MM.1S (cell line): ENCODE results near the gene ERC2.

ENCODE experiments used
- DNase-seq: peaks from one replicate; pipeline ENCODE4 v3.0.0-alpha.2; 2015
- H2AFZ ChIP-seq: fragments of 300-600 bp; sonication (generic); 2 replicates; pipeline ENCODE4 v1.6.0; 2016; ENCODE audit warnings: antibody characterized with exemption, low read length
- H3F3A ChIP-seq: fragments of 300-600 bp; sonication (generic); 2 replicates; pipeline ENCODE4 v1.6.1; 2016; ENCODE audit warnings: mild to moderate bottlenecking, antibody characterized with exemption, low read length, moderate library complexity, mixed read lengths; ENCODE audit not compliant: insufficient read depth
- H3K27ac ChIP-seq: fragments of 300-600 bp; sonication (generic); 2 replicates; pipeline ENCODE4 v1.5.1; 2016; ENCODE audit warnings: mild to moderate bottlenecking, low read length
- H3K27me3 ChIP-seq: fragments of 300-600 bp; sonication (generic); replicated peaks from 2 replicates; pipeline ENCODE4 v1.6.0; 2016; ENCODE audit warnings: low read length; ENCODE audit not compliant: insufficient read depth
- H3K36me3 ChIP-seq: fragments of 300-600 bp; sonication (generic); replicated peaks from 2 replicates; pipeline ENCODE4 v1.6.1; 2016; ENCODE audit warnings: mild to moderate bottlenecking, low read length, mixed read lengths; ENCODE audit not compliant: insufficient read depth
- H3K4me1 ChIP-seq: fragments of 300-600 bp; sonication (generic); 2 replicates; pipeline ENCODE4 v1.6.1; 2016; ENCODE audit warnings: low read length, mixed read lengths
- H3K4me2 ChIP-seq: fragments of 300-600 bp; sonication (generic); 2 replicates; pipeline ENCODE4 v1.6.0; 2016; ENCODE audit warnings: low read depth, low read length
- H3K4me3 ChIP-seq: fragments of 300-600 bp; sonication (generic); 2 replicates; pipeline ENCODE4 v1.5.1; 2016; ENCODE audit warnings: low read length, mixed read lengths
- H3K79me2 ChIP-seq: fragments of 300-600 bp; sonication (generic); 2 replicates; pipeline ENCODE4 v1.6.1; 2016; ENCODE audit warnings: mixed run types, low read length, mixed read lengths
- H3K9ac ChIP-seq: fragments of 300-600 bp; sonication (generic); 2 replicates; pipeline ENCODE4 v1.6.1; 2016; ENCODE audit warnings: low read length, mixed read lengths
- H3K9me2 ChIP-seq: fragments of 300-600 bp; sonication (generic); replicated peaks from 2 replicates; pipeline ENCODE4 v1.6.1; 2016; ENCODE audit warnings: mild to moderate bottlenecking, low read length, mixed read lengths; ENCODE audit not compliant: insufficient read depth
- H3K9me3 ChIP-seq: fragments of 300-600 bp; sonication (generic); replicated peaks from 2 replicates; pipeline ENCODE4 v1.6.1; 2016; ENCODE audit warnings: mild to moderate bottlenecking, low read length, mixed read lengths; ENCODE audit not compliant: insufficient read depth
- H4K20me1 ChIP-seq: fragments of 300-600 bp; sonication (generic); 2 replicates; pipeline ENCODE4 v1.6.1; 2016; ENCODE audit warnings: mild to moderate bottlenecking, low read length, moderate library complexity, mixed read lengths; ENCODE audit not compliant: insufficient read depth
- EZH2 ChIP-seq: fragments of 300-600 bp; sonication (generic); optimal IDR thresholded peaks from 2 replicates; pipeline ENCODE3; 2017; ENCODE audit warnings: low read depth, mild to moderate bottlenecking, antibody characterized with exemption, low read length, mixed read lengths
- EZH2phosphoT487 ChIP-seq: fragments of 300-600 bp; sonication (generic); IDR thresholded peaks from 2 replicates; pipeline ENCODE4 v1.6.1; 2018; ENCODE audit warnings: antibody characterized with exemption, low read length
- TF ChIP-seq, protein P1 (sequence below): fragments of 300-600 bp; sonication (generic); IDR thresholded peaks from 2 replicates; pipeline ENCODE4 v1.5.1; 2016; ENCODE audit warnings: antibody characterized with exemption, low read length, mixed read lengths

ERC2 gene

DNA sequence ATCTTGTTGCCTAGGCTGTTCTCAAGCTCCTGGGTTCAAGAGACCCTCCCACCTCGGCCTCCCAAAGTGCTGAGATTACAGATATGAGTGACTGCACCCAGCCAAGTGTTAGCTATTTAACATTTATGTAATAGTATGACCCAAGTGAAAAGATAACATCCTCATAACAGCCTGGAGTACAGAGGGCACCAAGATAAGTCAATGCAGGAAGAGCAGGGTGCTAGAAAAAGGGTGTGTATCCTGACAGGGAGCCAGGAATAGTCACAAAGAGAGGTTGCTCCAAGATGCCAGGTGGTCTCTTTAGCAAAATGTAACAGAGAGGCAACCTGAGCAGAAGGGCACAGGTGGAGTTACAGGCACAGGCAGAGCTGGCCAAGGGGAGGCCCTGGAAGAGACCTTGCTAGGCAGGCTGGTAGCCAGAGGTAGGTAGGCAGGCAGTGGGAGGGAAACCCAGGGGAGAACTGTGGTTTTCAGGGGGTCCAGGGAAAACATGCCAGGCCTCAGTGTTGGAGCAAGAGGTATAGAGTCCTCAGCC lies 277.4 kb downstream of the ERC2 start:
- H3K9ac ChIP-seq, result no peak overlapping the region
- no peaks in the 10 kb centered on the region for H4K20me1 ChIP-seq
- no peaks in the 10 kb centered on the region for H3F3A ChIP-seq
- no peak for DNase-seq
- no peak overlapping the region for H3K4me2 ChIP-seq
- H3K27me3 ChIP-seq, result no peaks in the 10 kb centered on the region
- H3K36me3 ChIP-seq, result no peaks in the 10 kb centered on the region
- H3K9me2 ChIP-seq, result no peaks in the 10 kb centered on the region
- no peaks in the 10 kb centered on the region for H3K79me2 ChIP-seq
- TF ChIP-seq EZH2, result no peak
- no peak for TF ChIP-seq EZH2phosphoT487
- TF ChIP-seq, protein P1, sequence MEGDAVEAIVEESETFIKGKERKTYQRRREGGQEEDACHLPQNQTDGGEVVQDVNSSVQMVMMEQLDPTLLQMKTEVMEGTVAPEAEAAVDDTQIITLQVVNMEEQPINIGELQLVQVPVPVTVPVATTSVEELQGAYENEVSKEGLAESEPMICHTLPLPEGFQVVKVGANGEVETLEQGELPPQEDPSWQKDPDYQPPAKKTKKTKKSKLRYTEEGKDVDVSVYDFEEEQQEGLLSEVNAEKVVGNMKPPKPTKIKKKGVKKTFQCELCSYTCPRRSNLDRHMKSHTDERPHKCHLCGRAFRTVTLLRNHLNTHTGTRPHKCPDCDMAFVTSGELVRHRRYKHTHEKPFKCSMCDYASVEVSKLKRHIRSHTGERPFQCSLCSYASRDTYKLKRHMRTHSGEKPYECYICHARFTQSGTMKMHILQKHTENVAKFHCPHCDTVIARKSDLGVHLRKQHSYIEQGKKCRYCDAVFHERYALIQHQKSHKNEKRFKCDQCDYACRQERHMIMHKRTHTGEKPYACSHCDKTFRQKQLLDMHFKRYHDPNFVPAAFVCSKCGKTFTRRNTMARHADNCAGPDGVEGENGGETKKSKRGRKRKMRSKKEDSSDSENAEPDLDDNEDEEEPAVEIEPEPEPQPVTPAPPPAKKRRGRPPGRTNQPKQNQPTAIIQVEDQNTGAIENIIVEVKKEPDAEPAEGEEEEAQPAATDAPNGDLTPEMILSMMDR, result no peak
- H2AFZ ChIP-seq, result no peak overlapping the region
- H3K4me1 ChIP-seq, result no peaks in the 10 kb centered on the region
- H3K4me3 ChIP-seq, result no peak overlapping the region
- H3K27ac ChIP-seq, result no peak overlapping the region
- H3K9me3 ChIP-seq, result no peaks in the 10 kb centered on the region

DNA sequence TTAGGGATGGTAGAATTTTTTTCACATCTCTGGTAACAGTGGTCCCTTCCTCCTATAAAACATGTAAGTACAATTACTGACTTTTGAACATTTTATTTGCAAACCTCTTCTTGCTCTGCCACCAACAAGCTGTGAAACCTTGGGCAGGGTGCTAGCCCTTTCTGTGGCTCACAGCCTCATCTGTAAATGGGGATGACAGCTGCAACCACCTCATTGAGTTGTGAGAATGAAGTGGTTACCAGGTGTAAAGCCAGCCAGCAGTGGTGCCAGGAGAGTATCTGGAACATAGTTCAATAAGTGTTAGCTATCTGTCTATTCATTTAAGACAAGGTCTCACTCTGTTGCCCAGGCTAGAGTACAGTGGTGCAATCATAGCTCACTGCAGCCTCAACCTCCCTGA lies 278.1 kb downstream of the ERC2 start:
- no peak for DNase-seq

DNA sequence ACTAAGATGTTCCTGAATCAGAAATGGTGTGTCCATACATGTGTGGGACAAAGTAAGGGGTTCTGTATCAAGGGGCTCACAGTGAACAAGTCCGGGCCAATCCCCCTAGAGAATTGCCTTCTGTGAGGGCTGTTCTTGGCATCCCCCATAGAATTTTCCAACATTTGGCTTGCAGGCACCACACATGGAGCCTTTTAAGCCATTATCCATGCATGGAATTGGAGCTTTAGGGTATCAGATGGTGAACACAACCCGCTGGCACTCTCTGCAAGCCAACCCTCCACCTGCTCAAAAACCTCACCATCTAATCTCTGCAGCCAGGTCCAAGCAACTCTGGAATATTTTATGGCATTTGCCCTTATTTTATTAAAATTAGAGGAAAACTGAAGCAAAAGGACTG lies 278.7 kb downstream of the ERC2 start:
- Histone ChIP-seq H3K27me3 (no peaks in the 10 kb centered on the region), H3K27ac (no peak overlapping the region), H4K20me1 (no peaks in the 10 kb centered on the region), H3K4me3 (no peak overlapping the region), H3K9me2 (no peaks in the 10 kb centered on the region), H3K36me3 (no peaks in the 10 kb centered on the region), H3F3A (no peaks in the 10 kb centered on the region), H3K79me2 (no peaks in the 10 kb centered on the region), H3K4me1 (no peaks in the 10 kb centered on the region), H3K9me3 (no peaks in the 10 kb centered on the region), H3K4me2 (no peak overlapping the region), H3K9ac (no peak overlapping the region), H2AFZ (no peak overlapping the region)
- TF ChIP-seq, protein P1, result no peak
- TF ChIP-seq EZH2, result no peak
- no peak for TF ChIP-seq EZH2phosphoT487
- no peak for DNase-seq

More for the DNA sequence above, 278.1 kb downstream of the ERC2 start:
- H3K9me3 ChIP-seq, result no peaks in the 10 kb centered on the region
- no peaks in the 10 kb centered on the region for H3F3A ChIP-seq
- no peak overlapping the region for H3K9ac ChIP-seq
- no peak overlapping the region for H3K27ac ChIP-seq
- no peaks in the 10 kb centered on the region for H3K4me1 ChIP-seq
- no peak overlapping the region for H3K4me2 ChIP-seq
- H3K4me3 ChIP-seq, result no peak overlapping the region
- H3K36me3 ChIP-seq, result no peaks in the 10 kb centered on the region
- no peak for TF ChIP-seq EZH2
- TF ChIP-seq, protein P1, result no peak
- TF ChIP-seq EZH2phosphoT487, result no peak
- H3K79me2 ChIP-seq, result no peaks in the 10 kb centered on the region
- H4K20me1 ChIP-seq, result no peaks in the 10 kb centered on the region
- no peak overlapping the region for H2AFZ ChIP-seq
- H3K27me3 ChIP-seq, result no peaks in the 10 kb centered on the region
- no peaks in the 10 kb centered on the region for H3K9me2 ChIP-seq
